Small intestine (tissue), 7 donors: ENCODE data around the gene GDPD5. TPM values are rescaled to one million over a fixed set of nuclear protein-coding genes. Genes with fewer than 3 reads are reported as not detected.
A peak's percentile ranks its signal among the peaks of the same experiment; 100 is the strongest.

Experiments
- DNase-seq, 2 donors: peaks; one replicate each; pipeline versions ENCODE4 v3.0.0 to v3.0.0-alpha.2; 2013
- FAIRE-seq: peaks from 2 replicates; lab custom pipeline; 2012; peaks lifted over from hg19 to GRCh38; lab: Jason Lieb, UNC
- H3K27ac ChIP-seq, 3 donors: one replicate each; pipeline ENCODE4 v1.5.1; 2013; ENCODE audit warnings: low read length in 2 of 3, mild to moderate bottlenecking in 2 of 3, control low read depth in 1 of 3, inconsistent platforms in 1 of 3, low read depth in 1 of 3, moderate library complexity in 1 of 3
- H3K27me3 ChIP-seq, 3 donors: one replicate each; pipeline ENCODE4 v1.6.1; 2013; ENCODE audit warnings: low read length in 3 of 3, inconsistent platforms in 1 of 3; ENCODE audit not compliant: control insufficient read depth in 3 of 3, insufficient read depth in 3 of 3
- H3K36me3 ChIP-seq, 3 donors: one replicate each; pipeline ENCODE4 v1.6.1; 2013; ENCODE audit warnings: low read length in 3 of 3, inconsistent platforms in 1 of 3, low read depth in 1 of 3, mild to moderate bottlenecking in 1 of 3, moderate library complexity in 1 of 3; ENCODE audit not compliant: control insufficient read depth in 3 of 3, insufficient read depth in 2 of 3
- H3K4me1 ChIP-seq, 3 donors: one replicate each; pipeline ENCODE4 v1.6.1; 2013; ENCODE audit warnings: low read length in 2 of 3, inconsistent platforms in 1 of 3, low read depth in 1 of 3, mild to moderate bottlenecking in 1 of 3, moderate library complexity in 1 of 3; ENCODE audit not compliant: control insufficient read depth in 3 of 3, insufficient read depth in 2 of 3
- H3K4me3 ChIP-seq, 3 donors: one replicate each; pipeline ENCODE4 v1.5.1; 2013; ENCODE audit warnings: low read length in 3 of 3, control low read depth in 1 of 3, inconsistent platforms in 1 of 3, low read depth in 1 of 3, mild to moderate bottlenecking in 1 of 3, moderate library complexity in 1 of 3
- H3K9me3 ChIP-seq, 2 donors: one replicate each; pipeline ENCODE4 v1.6.1; 2013; ENCODE audit warnings: low read depth in 1 of 2, low read length in 1 of 2; ENCODE audit not compliant: control insufficient read depth in 2 of 2, insufficient read depth in 1 of 2
- WGBS, 3 donors: extraction: QIAGEN DNeasy Blood & Tissue Kit; methylation state at CpG; one replicate each; pipeline ENCODE4 v1.1.7; 2013; 5-methylcytosine and 5-hydroxymethylcytosine counted together
- polyA plus RNA-seq, 4 donors: library from polyadenylated mRNA; stranded (reverse) in 3 of 4; unstranded in 1 of 4; fragments of 200-250 nt in 3 of 4; fragments of 120-200 nt in 1 of 4; gene quantifications; one replicate each; pipeline versions ENCODE4 v1.2.1 to v1.2.3, GENCODE V29; 2013
- donor health status: healthy with polysubstance abuse.
- donor health status: control.
- donor health status: control.
- donor health status: Bipolar disorder and iron deficiency.
- donor health status: healthy.

The GDPD5 gene
- polyA plus RNA-seq, 4 donors, result 1.1 to 82.7 (median 6.1) TPM

DNA sequence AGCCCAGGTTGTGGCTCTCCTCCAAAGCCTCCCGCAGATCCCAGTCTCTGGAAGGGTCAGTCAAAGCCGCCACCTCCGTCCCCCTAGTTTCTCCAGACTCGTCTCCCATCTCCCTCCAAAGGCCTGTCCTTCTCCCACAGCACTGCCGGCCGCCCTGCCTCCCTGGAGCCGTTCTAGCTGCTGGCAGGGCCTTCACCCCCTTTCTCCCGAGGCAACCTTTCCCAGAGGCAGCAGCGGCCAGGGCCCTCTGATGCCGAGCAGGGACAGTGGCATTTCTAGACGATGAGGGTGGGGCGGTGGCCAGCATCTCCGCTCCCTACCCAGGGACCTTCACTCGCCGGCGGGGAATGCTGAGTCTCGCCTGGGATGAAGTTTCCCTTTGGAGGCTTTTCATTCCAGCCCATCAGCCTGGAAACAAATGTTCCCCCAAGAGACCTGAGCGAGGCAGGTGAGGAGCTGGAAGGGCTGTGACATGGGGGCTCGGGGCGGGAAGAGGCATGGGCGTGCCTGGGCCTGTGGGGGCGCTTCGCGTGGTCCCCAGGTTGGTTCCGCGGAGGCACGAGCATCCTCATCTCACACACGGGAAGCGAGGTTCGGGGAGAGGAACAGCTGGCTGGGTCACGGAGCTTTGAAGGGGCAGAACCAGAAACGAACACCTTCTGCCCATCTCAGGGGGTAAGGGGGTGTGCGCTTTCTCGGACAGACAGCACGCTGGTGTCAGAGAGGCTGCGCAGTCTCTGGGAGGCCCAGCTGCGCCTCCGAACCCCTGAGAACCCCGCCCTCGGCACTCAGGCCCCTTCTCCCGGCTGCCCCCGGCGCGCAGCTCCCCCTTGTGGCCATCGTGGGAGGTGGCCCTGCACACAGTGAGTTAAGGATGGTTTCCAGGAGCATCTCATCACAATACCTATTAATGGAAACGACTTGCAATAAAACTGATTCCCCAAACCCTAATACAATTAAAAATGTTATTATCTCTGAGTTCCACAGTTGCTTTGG is 74.6 kb downstream of the GDPD5 start:
- no peaks in the 10 kb centered on the region for H3K27me3 ChIP-seq
- H3K4me3 ChIP-seq, result no peak overlapping the region
- WGBS, 3 donors, result 75 to 86% (median 79%) methylated on average over 43 to 46 of the region's 46 CpGs
- H3K36me3 ChIP-seq, result peaks cover 0 to 76% (median 0%) of the 10 kb centered on the region in 3 donors
- H3K27ac ChIP-seq, result no peak overlapping the region
- FAIRE-seq (no peak), DNase-seq (peak in 1 of 2 donors; percentile 24)
- no peaks in the 10 kb centered on the region for H3K9me3 ChIP-seq
- H3K4me1 ChIP-seq, result no peaks in the 10 kb centered on the region

DNA sequence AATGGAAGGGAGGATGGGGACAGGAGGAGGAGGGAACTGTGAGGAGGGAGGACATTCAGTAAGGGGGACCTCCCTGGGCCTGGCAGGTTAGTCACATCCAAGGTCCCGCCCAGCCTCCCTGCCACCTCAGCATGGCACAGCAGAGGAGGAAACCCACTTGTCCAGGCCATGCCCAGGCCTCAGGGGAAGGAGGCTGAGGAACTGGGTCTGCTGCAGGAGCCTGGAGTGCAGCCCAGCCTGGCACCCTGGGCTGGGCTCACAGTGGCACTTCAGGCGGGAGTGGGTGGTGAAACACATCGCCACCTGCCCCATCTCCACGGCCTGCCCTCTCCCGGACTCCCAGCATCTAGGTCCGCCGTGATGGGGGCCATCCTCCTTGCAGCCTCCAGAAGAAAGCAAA is 75.5 kb downstream of the GDPD5 start:
- 84 to 90% (median 84%) methylated on average over 7 of the region's 7 CpGs for WGBS, 3 donors
- Histone ChIP-seq H3K4me1 (no peaks in the 10 kb centered on the region), H3K36me3 (peaks cover 0 to 74% (median 0%) of the 10 kb centered on the region in 3 donors), H3K4me3 (no peak overlapping the region), H3K9me3 (no peaks in the 10 kb centered on the region), H3K27me3 (no peaks in the 10 kb centered on the region), H3K27ac (no peak overlapping the region)
- DNase-seq, result no peak
- no peak for FAIRE-seq

DNA sequence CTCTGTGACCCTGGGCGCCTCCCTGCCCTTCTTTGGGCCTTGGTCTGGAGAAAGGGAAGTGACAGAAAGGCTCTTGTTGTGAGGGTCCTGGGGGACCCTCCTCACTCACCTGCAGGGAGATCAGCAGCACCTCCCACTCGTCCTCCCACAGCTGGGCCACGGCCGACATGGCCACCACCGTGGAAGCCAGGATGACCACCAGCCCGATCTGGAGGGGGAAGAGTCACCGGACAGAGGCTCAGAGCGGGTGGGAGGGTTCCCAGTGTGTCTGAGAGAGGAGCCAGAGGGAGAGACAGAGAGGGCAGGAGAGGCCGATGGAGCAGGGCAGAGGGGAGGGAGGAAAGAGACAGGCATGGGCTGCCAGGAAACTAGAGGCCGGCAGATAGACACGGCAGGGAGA is 76.0 kb downstream of the GDPD5 start:
- no peak overlapping the region for H3K4me3 ChIP-seq
- no peaks in the 10 kb centered on the region for H3K4me1 ChIP-seq
- DNase-seq (no peak), FAIRE-seq (no peak)
- H3K36me3 ChIP-seq, result peaks cover 0 to 70% (median 0%) of the 10 kb centered on the region in 3 donors
- H3K27ac ChIP-seq, result no peak overlapping the region
- no peaks in the 10 kb centered on the region for H3K9me3 ChIP-seq
- H3K27me3 ChIP-seq, result no peaks in the 10 kb centered on the region
- WGBS, 3 donors, result 87 to 96% (median 89%) methylated on average over 11 of the region's 11 CpGs

DNA sequence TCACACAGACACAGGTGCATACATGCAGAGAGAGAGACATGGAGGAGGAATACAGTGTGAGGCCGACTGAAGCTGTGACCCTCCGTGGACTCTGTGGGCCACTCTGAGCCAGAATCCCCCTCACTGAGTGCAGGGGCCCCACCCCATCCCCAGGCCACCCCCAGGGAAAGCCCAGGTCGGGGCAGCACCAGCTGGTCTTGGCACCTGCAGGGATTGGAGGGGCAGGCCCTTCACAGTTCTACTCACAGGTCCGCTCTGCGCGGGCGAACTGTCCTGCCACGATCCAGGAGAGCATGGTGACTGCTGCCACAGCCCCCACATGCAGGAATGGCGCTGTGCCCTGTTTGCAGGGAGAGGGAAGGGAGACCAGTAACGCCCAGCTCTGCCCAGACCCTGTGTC is 76.5 kb downstream of the GDPD5 start:
- 81 to 97% (median 92%) methylated on average over 10 of the region's 10 CpGs for WGBS, 3 donors
- Histone ChIP-seq H3K27ac (no peak overlapping the region), H3K9me3 (no peaks in the 10 kb centered on the region), H3K4me1 (no peaks in the 10 kb centered on the region), H3K36me3 (peaks cover 0 to 72% (median 0%) of the 10 kb centered on the region in 3 donors), H3K4me3 (no peak overlapping the region), H3K27me3 (no peaks in the 10 kb centered on the region)
- FAIRE-seq, result no peak
- DNase-seq, result no peak

DNA sequence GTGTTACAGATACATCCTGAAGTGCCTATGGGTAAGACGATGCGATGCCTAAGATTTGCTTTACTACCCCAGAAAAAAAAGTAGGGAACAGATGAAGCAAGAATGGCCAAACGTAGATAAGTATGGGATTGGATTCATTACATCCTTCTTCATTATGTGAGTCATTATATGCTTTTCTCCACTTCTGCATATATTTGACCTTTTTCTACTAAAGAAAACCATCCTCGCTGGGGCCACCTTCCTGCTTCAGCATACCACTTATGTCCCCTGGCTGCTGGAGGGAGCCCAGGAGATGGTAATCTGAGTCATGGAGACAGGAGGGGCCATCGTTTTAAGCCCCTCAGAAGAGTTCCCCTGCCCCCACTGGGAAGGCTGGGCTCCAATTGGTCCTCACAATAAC is 78.3 kb downstream of the GDPD5 start:
- 75 to 79% (median 76%) methylated on average over 5 of the region's 5 CpGs for WGBS, 3 donors
- H3K27me3 ChIP-seq, result no peaks in the 10 kb centered on the region
- no peaks in the 10 kb centered on the region for H3K4me1 ChIP-seq
- H3K36me3 ChIP-seq, result peaks cover 0 to 76% (median 0%) of the 10 kb centered on the region in 3 donors
- no peak for DNase-seq
- H3K9me3 ChIP-seq, result no peaks in the 10 kb centered on the region
- no peak for FAIRE-seq
- H3K4me3 ChIP-seq, result no peak overlapping the region
- H3K27ac ChIP-seq, result no peak overlapping the region

DNA sequence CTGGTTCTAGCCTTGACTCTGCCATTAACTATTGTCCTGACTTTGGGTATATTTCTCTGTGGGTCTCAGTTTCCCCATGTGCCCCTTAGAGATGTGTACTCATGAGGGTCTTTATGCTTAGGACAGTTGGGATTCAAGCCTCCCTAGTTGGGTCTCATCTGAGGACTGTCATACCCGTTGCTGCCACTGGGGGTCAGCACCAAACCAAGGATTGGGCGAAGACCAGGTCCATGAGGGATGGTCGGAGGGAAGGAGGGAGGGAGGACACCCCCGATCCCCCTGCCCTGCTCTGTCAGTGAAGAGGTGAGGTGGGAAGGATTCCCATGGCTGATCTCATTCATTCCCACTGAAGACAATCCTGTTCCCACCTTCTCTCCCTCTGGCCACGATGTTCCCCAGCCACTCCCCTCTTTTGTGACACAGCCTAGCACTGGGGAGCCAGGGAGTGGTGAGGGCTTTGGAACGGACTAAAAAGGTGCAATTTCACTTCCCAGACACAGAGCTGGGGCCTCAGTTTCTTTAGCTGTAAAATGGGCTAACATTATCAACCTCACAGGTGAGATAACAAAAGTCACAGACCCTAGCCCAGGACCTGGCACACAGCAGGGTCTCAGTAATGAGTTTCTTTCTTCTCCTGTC is 80.3 kb downstream of the GDPD5 start:
- Histone ChIP-seq H3K27ac (no peak overlapping the region), H3K9me3 (no peaks in the 10 kb centered on the region), H3K27me3 (no peaks in the 10 kb centered on the region), H3K36me3 (peaks cover 0 to 79% (median 0%) of the 10 kb centered on the region in 3 donors), H3K4me3 (no peak overlapping the region), H3K4me1 (no peaks in the 10 kb centered on the region)
- FAIRE-seq, result no peak
- 9 to 22% (median 14%) methylated on average over 5 to 6 of the region's 6 CpGs for WGBS, 3 donors
- DNase-seq, result peak; percentile 62 to 76

DNA sequence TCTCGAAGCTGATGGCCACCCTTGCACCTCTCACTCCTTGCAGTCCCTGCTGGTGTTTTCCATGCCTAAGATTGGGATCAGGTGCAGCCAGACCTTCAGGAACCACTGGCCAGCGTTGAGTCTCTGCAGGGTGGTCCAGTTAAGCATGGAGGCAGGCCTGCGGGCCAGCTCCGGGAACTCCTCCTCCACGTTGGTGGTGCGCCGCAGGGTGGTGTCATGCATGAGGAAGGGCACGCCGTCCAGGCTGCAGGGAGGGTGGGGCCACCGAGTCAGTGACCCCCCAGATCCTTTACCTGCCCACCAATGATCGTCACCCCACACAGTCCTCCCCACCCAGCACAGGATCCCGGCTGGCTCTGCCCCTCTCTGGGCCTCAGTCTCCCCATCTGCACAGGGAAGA is 82.7 kb downstream of the GDPD5 start:
- WGBS, 3 donors, result 85 to 87% (median 85%) methylated on average over 12 of the region's 12 CpGs

DNA sequence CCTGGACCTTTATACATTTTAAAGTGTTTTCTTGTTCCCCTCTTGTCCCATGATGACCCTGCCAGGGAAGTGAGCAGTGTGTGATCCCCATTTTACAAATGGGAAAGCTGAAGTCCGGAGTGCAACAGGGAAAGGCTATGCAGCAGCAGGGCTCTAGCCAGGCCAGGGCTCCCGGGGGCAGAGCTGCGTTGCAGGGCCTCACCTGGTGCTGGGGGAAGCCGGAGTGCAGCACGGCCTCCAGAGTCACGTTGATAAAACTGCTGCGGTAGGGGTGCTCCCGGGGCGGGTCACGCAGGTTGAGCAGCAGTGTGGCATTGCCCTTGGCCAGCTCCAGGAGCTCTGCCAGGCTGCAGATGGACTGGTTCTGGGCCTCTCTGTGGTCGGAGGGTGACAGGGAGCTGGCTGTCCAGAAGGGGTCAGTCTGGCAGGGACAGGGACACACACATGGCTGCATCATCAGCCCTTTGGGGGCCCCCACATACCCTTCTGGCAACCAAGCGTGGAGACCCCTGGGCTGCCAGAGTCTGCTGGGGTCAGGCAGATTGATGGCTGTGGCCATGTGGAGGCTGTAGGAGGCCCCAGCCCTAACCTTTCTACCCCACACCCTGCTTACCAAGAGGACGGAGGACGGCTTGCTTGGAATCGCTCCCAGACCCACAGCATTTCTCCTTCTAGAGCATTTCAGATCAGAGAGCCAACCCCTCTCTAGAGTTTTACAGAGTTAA is 83.4 kb downstream of the GDPD5 start:
- FAIRE-seq (no peak), DNase-seq (no peak)
- H3K27ac ChIP-seq, result no peak overlapping the region
- no peaks in the 10 kb centered on the region for H3K9me3 ChIP-seq
- WGBS, 3 donors, result 85 to 92% (median 86%) methylated on average over 15 of the region's 15 CpGs
- no peaks in the 10 kb centered on the region for H3K4me1 ChIP-seq
- H3K36me3 ChIP-seq, result peaks cover 0 to 80% (median 0%) of the 10 kb centered on the region in 3 donors
- no peak overlapping the region for H3K4me3 ChIP-seq
- H3K27me3 ChIP-seq, result no peaks in the 10 kb centered on the region

More for the DNA sequence above, 82.7 kb downstream of the GDPD5 start:
- FAIRE-seq (no peak), DNase-seq (no peak)
- Histone ChIP-seq H3K36me3 (peaks cover 0 to 79% (median 0%) of the 10 kb centered on the region in 3 donors), H3K4me3 (no peak overlapping the region), H3K27me3 (no peaks in the 10 kb centered on the region), H3K9me3 (no peaks in the 10 kb centered on the region), H3K4me1 (no peaks in the 10 kb centered on the region), H3K27ac (no peak overlapping the region)
